H1 (cell line): ENCODE results near the gene ENOPH1. TPM values are rescaled to one million over a fixed set of nuclear protein-coding genes. Genes with fewer than 3 reads are reported as not detected.
A peak's percentile ranks its signal among the peaks of the same experiment; 100 is the strongest.

Source experiments
- CTCF ChIA-PET: fragments of 300-600 bp; sonication (Branson Sonifier 250); formaldehyde crosslinking; loops from one replicate; lab custom pipeline; 2021; ENCODE audit not compliant: partially characterized antibody; lab: Charles Lee
- POLR2A ChIA-PET: fragments of 300-600 bp; sonication (Branson Sonifier 250); formaldehyde crosslinking; loops from one replicate; lab custom pipeline; 2021; ENCODE audit warnings: inconsistent platforms; ENCODE audit not compliant: partially characterized antibody; lab: Charles Lee
- DNase-seq, 2 experiments: peaks; one replicate each; pipeline versions ENCODE4 v3.0.0 to v3.0.0-alpha.2; 2010 to 2022; ENCODE audit warnings: low spot score in 2 of 2, low read depth in 1 of 2, mixed read lengths in 1 of 2
- FAIRE-seq: peaks from 2 replicates; lab custom pipeline; 2011; peaks lifted over from hg19 to GRCh38; lab: Jason Lieb, UNC
- H2AFZ ChIP-seq: 2 replicates; pipeline ENCODE4 v1.8.1; 2012; ENCODE audit warnings: low read length, inconsistent platforms
- H2AK5ac ChIP-seq: 2 replicates; pipeline ENCODE4 v1.6.1; 2013; ENCODE audit warnings: low read depth, low read length
- H2BK120ac ChIP-seq: replicated peaks from 2 replicates; pipeline ENCODE3; 2013; ENCODE audit warnings: low read depth, low read length, inconsistent platforms
- H2BK12ac ChIP-seq: 2 replicates; pipeline ENCODE4 v1.6.1; 2013; ENCODE audit warnings: low read depth, low read length
- H2BK15ac ChIP-seq: 2 replicates; pipeline ENCODE4 v1.6.1; 2013; ENCODE audit warnings: low read length
- H2BK20ac ChIP-seq: 2 replicates; pipeline ENCODE4 v1.6.1; 2013; ENCODE audit warnings: low read length
- H2BK5ac ChIP-seq: 2 replicates; pipeline ENCODE4 v1.6.1; 2013; ENCODE audit warnings: low read depth, low read length
- H3K14ac ChIP-seq: 2 replicates; pipeline ENCODE4 v1.6.1; 2013; ENCODE audit warnings: inconsistent platforms; ENCODE audit not compliant: insufficient read length
- H3K18ac ChIP-seq: 2 replicates; pipeline ENCODE4 v1.6.1; 2013; ENCODE audit warnings: low read length; ENCODE audit errors: extremely low read depth
- H3K23ac ChIP-seq: 2 replicates; pipeline ENCODE4 v1.6.1; 2013; ENCODE audit warnings: inconsistent platforms; ENCODE audit not compliant: insufficient read length
- H3K23me2 ChIP-seq: 2 replicates; pipeline ENCODE4 v1.6.1; 2013; ENCODE audit warnings: low read depth, low read length
- H3K27ac ChIP-seq: 2 replicates; pipeline ENCODE4 v1.6.1; 2011; ENCODE audit warnings: low read depth, low read length, inconsistent platforms
- H3K27me3 ChIP-seq, 4 experiments: replicated peaks in 1 of 4; 1 replicate in 1 of 4; 2 replicates in 3 of 4; pipeline versions ENCODE4 v1.6.1 to v1.8.1; 2011 to 2013; ENCODE audit warnings: low read length in 3 of 4, mild to moderate bottlenecking in 3 of 4, inconsistent platforms in 2 of 4, mixed read lengths in 2 of 4, moderate library complexity in 1 of 4; ENCODE audit not compliant: control insufficient read depth in 3 of 4, insufficient read depth in 3 of 4; ENCODE audit errors: extremely low read depth in 1 of 4
- H3K36me3 ChIP-seq, 4 experiments: 2 replicates each; pipeline versions ENCODE4 v1.6.1 to v1.8.1; 2011 to 2013; ENCODE audit warnings: mild to moderate bottlenecking in 4 of 4, low read length in 3 of 4, moderate library complexity in 2 of 4, control low read depth in 1 of 4, inconsistent platforms in 1 of 4; ENCODE audit not compliant: insufficient read depth in 4 of 4, control insufficient read depth in 2 of 4
- H3K4ac ChIP-seq: replicated peaks from 2 replicates; pipeline ENCODE3; 2013; ENCODE audit warnings: low read length, low read depth, mixed read lengths, inconsistent platforms; ENCODE audit not compliant: insufficient read length
- H3K4me1 ChIP-seq, 4 experiments: replicated peaks in 1 of 4; 1 replicate in 1 of 4; 2 replicates in 3 of 4; pipeline versions ENCODE4 v1.6.1 to v1.8.1; 2011 to 2013; ENCODE audit warnings: low read length in 3 of 4, inconsistent platforms in 2 of 4, mixed read lengths in 1 of 4; ENCODE audit not compliant: insufficient read depth in 4 of 4, control insufficient read depth in 3 of 4
- H3K4me2 ChIP-seq, 2 experiments: 2 replicates each; pipeline versions ENCODE4 v1.6.1 to v1.8.1; 2011 to 2013; ENCODE audit warnings: low read depth in 2 of 2, low read length in 2 of 2, control low read depth in 1 of 2, inconsistent platforms in 1 of 2, mild to moderate bottlenecking in 1 of 2; ENCODE audit not compliant: insufficient read depth in 1 of 2
- H3K4me3 ChIP-seq, 4 experiments: fragments of 200-600, 300-600 bp in 1 of 4; sonication (generic), shearing (Covaris generic), sonication (Bioruptor Twin) in 1 of 4; 2 replicates each; pipeline versions ENCODE4 v1.5.1 to v1.8.1; 2011 to 2016; ENCODE audit warnings: low read length in 4 of 4, low read depth in 3 of 4, control low read depth in 2 of 4, inconsistent platforms in 2 of 4, mild to moderate bottlenecking in 2 of 4, mixed read lengths in 1 of 4, moderate library complexity in 1 of 4; ENCODE audit not compliant: insufficient read depth in 2 of 4; ENCODE audit errors: extremely low read depth in 1 of 4
- H3K56ac ChIP-seq: replicated peaks from 2 replicates; pipeline ENCODE3; 2013; ENCODE audit warnings: low read depth, mild to moderate bottlenecking, mixed read lengths, low read length, inconsistent platforms; ENCODE audit not compliant: insufficient read length
- H3K79me1 ChIP-seq: 2 replicates; pipeline ENCODE4 v1.6.1; 2013; ENCODE audit warnings: low read depth, low read length, control low read depth
- H3K79me2 ChIP-seq, 2 experiments: 2 replicates each; pipeline versions ENCODE4 v1.6.1 to v1.8.1; 2012 to 2013; ENCODE audit warnings: low read length in 2 of 2, mild to moderate bottlenecking in 2 of 2, inconsistent platforms in 1 of 2; ENCODE audit not compliant: insufficient read depth in 2 of 2, control insufficient read depth in 1 of 2
- H3K9ac ChIP-seq, 4 experiments: replicated peaks in 1 of 4; 1 replicate in 1 of 4; 2 replicates in 3 of 4; pipeline versions ENCODE4 v1.6.1 to v1.8.1; 2011 to 2013; ENCODE audit warnings: low read depth in 3 of 4, low read length in 3 of 4, control low read depth in 2 of 4, mild to moderate bottlenecking in 2 of 4, moderate library complexity in 2 of 4, inconsistent platforms in 1 of 4; ENCODE audit errors: extremely low read depth in 1 of 4
- H3K9me3 ChIP-seq, 2 experiments: 2 replicates each; pipeline versions ENCODE4 v1.6.1 to v1.8.1; 2012 to 2013; ENCODE audit warnings: mild to moderate bottlenecking in 2 of 2, moderate library complexity in 2 of 2, control low read depth in 1 of 2, inconsistent platforms in 1 of 2, low read depth in 1 of 2, low read length in 1 of 2, mixed read lengths in 1 of 2; ENCODE audit not compliant: insufficient read depth in 2 of 2
- H4K20me1 ChIP-seq, 2 experiments: replicated peaks in 1 of 2; 2 replicates each; pipeline versions ENCODE3 to v1.8.1; 2011 to 2013; ENCODE audit warnings: inconsistent platforms in 2 of 2, low read length in 2 of 2, mild to moderate bottlenecking in 1 of 2; ENCODE audit not compliant: insufficient read depth in 2 of 2, control insufficient read depth in 1 of 2
- H4K5ac ChIP-seq: 2 replicates; pipeline ENCODE4 v1.6.1; 2013; ENCODE audit warnings: low read length, low read depth, mixed read lengths, inconsistent platforms; ENCODE audit not compliant: insufficient read length
- H4K8ac ChIP-seq: 2 replicates; pipeline ENCODE4 v1.8.0; 2013; ENCODE audit warnings: mild to moderate bottlenecking, moderate library complexity, low read length, inconsistent platforms; ENCODE audit not compliant: insufficient read depth; ENCODE audit errors: extremely low read depth
- H4K91ac ChIP-seq: replicated peaks from 2 replicates; pipeline ENCODE3; 2013; ENCODE audit warnings: low read length, mixed read lengths, inconsistent platforms; ENCODE audit not compliant: insufficient read length
- EP300 ChIP-seq, 2 experiments: IDR thresholded peaks; 1 replicate in 1 of 2; 2 replicates in 1 of 2; pipeline ENCODE4 v1.6.1; 2011 to 2012; ENCODE audit warnings: low read depth in 2 of 2, low read length in 2 of 2, mild to moderate bottlenecking in 2 of 2, borderline replicate concordance in 1 of 2, inconsistent platforms in 1 of 2, moderate library complexity in 1 of 2
- JUN ChIP-seq: IDR thresholded peaks from 2 replicates; pipeline ENCODE4 v1.6.1; 2011; ENCODE audit warnings: low read depth, mild to moderate bottlenecking, improper control_type of control experiment, low read length
- RAD21 ChIP-seq, 2 experiments: IDR thresholded peaks in 1 of 2; conservative IDR thresholded peaks in 1 of 2; 2 replicates each; pipeline ENCODE4 v1.6.1; 2011; ENCODE audit warnings: low read depth in 2 of 2, low read length in 2 of 2, improper control_type of control experiment in 1 of 2, inconsistent platforms in 1 of 2, mild to moderate bottlenecking in 1 of 2, moderate library complexity in 1 of 2
- SAP30 ChIP-seq: fragments of 300-600 bp; sonication (generic); IDR thresholded peaks from 2 replicates; pipeline ENCODE4 v1.7.1; 2012; ENCODE audit warnings: low read length, moderate library complexity, mild to moderate bottlenecking, inconsistent platforms; ENCODE audit not compliant: insufficient read depth, insufficient replicate concordance
- WGBS, 2 experiments: shearing (Covaris generic) in 1 of 2; methylation state at CpG; one replicate each; pipeline versions ENCODE4 v1.1.6 to v1.1.7; 2013 to 2015; ENCODE audit warnings: low lambda C conversion rate in 2 of 2, mixed read lengths in 2 of 2, inconsistent platforms in 1 of 2, low coverage in 1 of 2, missing lambda C conversion rate in 1 of 2; ENCODE audit not compliant: insufficient replicate concordance in 2 of 2, insufficient coverage in 1 of 2, insufficient read length in 1 of 2; ENCODE audit errors: extremely low coverage in 1 of 2, missing lambda C conversion rate in 1 of 2; 5-methylcytosine and 5-hydroxymethylcytosine counted together
- polyA plus RNA-seq, 7 experiments: library from polyadenylated mRNA; depleted of rRNA in 3 of 7; stranded (reverse) in 5 of 7; unstranded in 2 of 7; fragments of >200 nt in 5 of 7; fragments of 200-250 nt in 2 of 7; gene quantifications; 1 replicate in 5 of 7; 2 replicates in 1 of 7; 4 replicates in 1 of 7; pipeline versions ENCODE4 v1.2.1 to v1.2.3, GENCODE V29; 2011 to 2013; ENCODE audit warnings: missing spikeins in 2 of 7, mixed read lengths in 2 of 7
- total RNA-seq: library from RNA; stranded (reverse); fragmentation: NEBNext Ultra II Directional; extraction: Animal tissue kit (Norgen Biotek cat#: 25700); gene quantifications from 2 replicates; pipeline ENCODE4 v1.2.1, GENCODE V29; 2021
- TF ChIP-seq, protein P1 (sequence below): IDR thresholded peaks from 2 replicates; pipeline ENCODE4 v1.6.1; 2011; ENCODE audit warnings: low read depth, mild to moderate bottlenecking, low read length; ENCODE audit not compliant: insufficient read depth

Gene ENOPH1
- total and polyA plus RNA-seq, 2 of the 8 experiments (the other 6 are each of a cell fraction or from before 2014, with no cell fraction given), result 25.1 to 89.3 TPM

- FAIRE-seq, result no peak
- H4K20me1 ChIP-seq, result peaks cover 0 to 3% of the 10 kb centered on the region in 2 experiments
- WGBS, 2 experiments, result 94% methylated on average over 3 of the region's 3 CpGs; no CpG with 5 or more reads in 1 of the 2 experiments
- H4K5ac ChIP-seq, result no peak overlapping the region
- H2BK5ac ChIP-seq, result no peak overlapping the region
- no peak overlapping the region for H3K9ac ChIP-seq
- H3K4ac ChIP-seq, result no peak overlapping the region
- no peak overlapping the region for H3K14ac ChIP-seq
- no peak overlapping the region for H2BK15ac ChIP-seq
- H2AK5ac ChIP-seq, result no peak overlapping the region
- no peak overlapping the region for H3K23ac ChIP-seq
- H2BK120ac ChIP-seq, result no peak overlapping the region
- peaks cover 0 to 3% (median 0%) of the 10 kb centered on the region in 4 experiments; a peak in 4 of 7 replicates for H3K4me1 ChIP-seq
- H3K79me1 ChIP-seq, result peaks cover 4% of the 10 kb centered on the region
- H3K56ac ChIP-seq, result no peak overlapping the region
- no peak overlapping the region for H3K4me3 ChIP-seq
- no peak overlapping the region for H4K8ac ChIP-seq
- H3K9me3 ChIP-seq, result peaks cover 0 to 12% of the 10 kb centered on the region in 2 experiments; a peak in 1 of 4 replicates
- H3K79me2 ChIP-seq, result peaks cover 4 to 20% of the 10 kb centered on the region in 2 experiments; a peak in 3 of 4 replicates
- H4K91ac ChIP-seq, result no peak overlapping the region
- no peak overlapping the region for H3K18ac ChIP-seq
- no peaks in the 10 kb centered on the region; a peak in 2 of 8 replicates for H3K36me3 ChIP-seq
- ChIA-PET POLR2A (interaction anchor here (0.7 to 13.8 kb wide), 15 partner anchors 7 to 50 kb away, joined by 3 to 152 read pairs (median 3); partner anchors contain the start of gene HNRNPDL), CTCF (interaction anchor here (0.7 to 3.1 kb wide), 7 partner anchors 8 to 362 kb away, joined by 3 to 14 read pairs (median 4); partner anchors contain the start of gene HNRNPDL)
- no peak overlapping the region for H3K4me2 ChIP-seq
- no peak overlapping the region for H2BK20ac ChIP-seq
- H3K27ac ChIP-seq, result no peak overlapping the region
- H3K27me3 ChIP-seq, result no peaks in the 10 kb centered on the region
- no peak for TF ChIP-seq EP300 (IDR thresholded peaks at IDR 0.05; ENCODE audit: borderline replicate concordance in 1 of 2, low read depth in 2 of 2, low read length in 2 of 2)
- no peak for TF ChIP-seq SAP30
- TF ChIP-seq JUN, result no peak
- TF ChIP-seq, protein P1, sequence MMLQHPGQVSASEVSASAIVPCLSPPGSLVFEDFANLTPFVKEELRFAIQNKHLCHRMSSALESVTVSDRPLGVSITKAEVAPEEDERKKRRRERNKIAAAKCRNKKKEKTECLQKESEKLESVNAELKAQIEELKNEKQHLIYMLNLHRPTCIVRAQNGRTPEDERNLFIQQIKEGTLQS, result no peak
- peak in 1 of 2 experiments; percentile 8; a peak in 1 of 4 replicates for TF ChIP-seq RAD21 (IDR thresholded peaks at IDR 0.05 in 1 of 2, conservative IDR thresholded peaks at IDR 0.05 in 1 of 2; ENCODE audit: low read depth in 2 of 2, low read length in 2 of 2)
- DNase-seq, result no peak
- no peak overlapping the region for H2AFZ ChIP-seq
- no peaks in the 10 kb centered on the region for H3K23me2 ChIP-seq
- H2BK12ac ChIP-seq, result no peak overlapping the region
These were observed 49.2 kb upstream of the ENOPH1 start for GRCh38 chr4:82381235-82381634.
